ENCODE results near the gene CFTR.

The CFTR gene

DNA sequence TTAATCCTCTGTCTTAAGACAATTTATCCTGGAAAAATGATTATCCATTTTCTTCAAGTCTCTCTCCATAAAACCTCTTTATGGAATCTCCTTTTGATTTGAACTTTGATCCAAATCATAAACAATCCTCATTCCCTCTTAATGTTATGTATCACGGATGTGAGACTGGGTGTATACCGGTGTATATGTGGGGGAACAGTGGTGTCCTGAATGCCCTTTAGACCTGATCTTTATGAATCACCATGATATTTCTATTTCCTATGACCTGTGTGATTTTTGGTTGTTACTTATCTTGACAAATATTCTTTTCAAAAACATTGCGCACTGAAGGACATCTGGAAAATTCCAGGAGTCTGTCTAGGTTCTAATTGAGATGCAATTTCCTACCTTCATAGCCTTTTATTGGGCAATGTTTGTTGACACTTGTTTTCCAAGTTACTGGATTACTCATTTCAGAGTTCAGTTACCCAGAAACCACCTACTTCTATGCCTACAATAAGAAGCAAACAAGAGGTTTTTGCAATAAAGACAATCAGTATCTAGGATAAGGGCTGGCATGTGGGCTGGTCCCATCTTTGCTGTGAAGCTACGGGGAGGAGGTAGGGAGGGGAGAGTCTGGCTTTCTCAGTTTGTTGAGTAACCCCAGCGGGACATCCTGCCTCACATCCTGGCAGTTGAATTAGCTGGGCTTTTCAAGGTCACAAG, 203.0 kb downstream of the CFTR start:
- no peaks in the 10 kb centered on the region for H3K27me3 ChIP-seq (ENCODE audit: insufficient read depth, low read length, poor library complexity, severe bottlenecking)
- no peaks in the 10 kb centered on the region for H4K20me1 ChIP-seq (ENCODE audit: insufficient read depth, low read length, poor library complexity, severe bottlenecking)
- H3K9ac ChIP-seq (ENCODE audit: low read depth, low read length, poor library complexity, severe bottlenecking), result no peak overlapping the region
- H3K4me1 ChIP-seq (ENCODE audit: insufficient read depth, low read length, poor library complexity, severe bottlenecking), result peaks cover 9% of the 10 kb centered on the region
- H3K9me2 ChIP-seq (replicated peaks; ENCODE audit: low read depth, low read length), result no peaks in the 10 kb centered on the region
- TF ChIP-seq, protein P1, sequence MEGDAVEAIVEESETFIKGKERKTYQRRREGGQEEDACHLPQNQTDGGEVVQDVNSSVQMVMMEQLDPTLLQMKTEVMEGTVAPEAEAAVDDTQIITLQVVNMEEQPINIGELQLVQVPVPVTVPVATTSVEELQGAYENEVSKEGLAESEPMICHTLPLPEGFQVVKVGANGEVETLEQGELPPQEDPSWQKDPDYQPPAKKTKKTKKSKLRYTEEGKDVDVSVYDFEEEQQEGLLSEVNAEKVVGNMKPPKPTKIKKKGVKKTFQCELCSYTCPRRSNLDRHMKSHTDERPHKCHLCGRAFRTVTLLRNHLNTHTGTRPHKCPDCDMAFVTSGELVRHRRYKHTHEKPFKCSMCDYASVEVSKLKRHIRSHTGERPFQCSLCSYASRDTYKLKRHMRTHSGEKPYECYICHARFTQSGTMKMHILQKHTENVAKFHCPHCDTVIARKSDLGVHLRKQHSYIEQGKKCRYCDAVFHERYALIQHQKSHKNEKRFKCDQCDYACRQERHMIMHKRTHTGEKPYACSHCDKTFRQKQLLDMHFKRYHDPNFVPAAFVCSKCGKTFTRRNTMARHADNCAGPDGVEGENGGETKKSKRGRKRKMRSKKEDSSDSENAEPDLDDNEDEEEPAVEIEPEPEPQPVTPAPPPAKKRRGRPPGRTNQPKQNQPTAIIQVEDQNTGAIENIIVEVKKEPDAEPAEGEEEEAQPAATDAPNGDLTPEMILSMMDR (conservative IDR thresholded peaks at IDR 0.05; ENCODE audit: low read length), result no peak
- no peak for TF ChIP-seq EZH2phosphoT487 (IDR thresholded peaks at IDR 0.05; ENCODE audit: borderline replicate concordance)
- H3K4me2 ChIP-seq (ENCODE audit: low read depth, low read length, poor library complexity, severe bottlenecking), result no peak overlapping the region
- no peak overlapping the region for H2AFZ ChIP-seq (ENCODE audit: low read length)
- no peaks in the 10 kb centered on the region for H3K9me3 ChIP-seq (ENCODE audit: insufficient read depth, low read depth, low read length)
- H3K4me3 ChIP-seq (ENCODE audit: low read length, poor library complexity, severe bottlenecking), result no peak overlapping the region
- no peaks in the 10 kb centered on the region for H3K79me2 ChIP-seq (ENCODE audit: insufficient read depth, low read length)
- H3K36me3 ChIP-seq (ENCODE audit: insufficient read depth, low read length), result no peaks in the 10 kb centered on the region
- no peaks in the 10 kb centered on the region for H3F3A ChIP-seq (ENCODE audit: low read depth)

- Histone ChIP-seq H3K4me2 (ENCODE audit: low read depth, low read length, poor library complexity, severe bottlenecking) (no peak overlapping the region), H4K20me1 (ENCODE audit: insufficient read depth, low read length, poor library complexity, severe bottlenecking) (no peaks in the 10 kb centered on the region), H3K27me3 (ENCODE audit: insufficient read depth, low read length, poor library complexity, severe bottlenecking) (no peaks in the 10 kb centered on the region), H3K4me1 (ENCODE audit: insufficient read depth, low read length, poor library complexity, severe bottlenecking) (peaks cover 9% of the 10 kb centered on the region), H3K4me3 (ENCODE audit: low read length, poor library complexity, severe bottlenecking) (no peak overlapping the region), H3K9me3 (ENCODE audit: insufficient read depth, low read depth, low read length) (no peaks in the 10 kb centered on the region), H3K9me2 (replicated peaks; ENCODE audit: low read depth, low read length) (no peaks in the 10 kb centered on the region), H2AFZ (ENCODE audit: low read length) (no peak overlapping the region), H3K36me3 (ENCODE audit: insufficient read depth, low read length) (no peaks in the 10 kb centered on the region), H3K9ac (ENCODE audit: low read depth, low read length, poor library complexity, severe bottlenecking) (no peak overlapping the region), H3K79me2 (ENCODE audit: insufficient read depth, low read length) (no peaks in the 10 kb centered on the region), H3F3A (ENCODE audit: low read depth) (no peaks in the 10 kb centered on the region)
- TF ChIP-seq EZH2phosphoT487 (IDR thresholded peaks at IDR 0.05; ENCODE audit: borderline replicate concordance), result no peak
- TF ChIP-seq, protein P1 (conservative IDR thresholded peaks at IDR 0.05; ENCODE audit: low read length), result no peak
These were observed 203.8 kb downstream of the CFTR start for GRCh38 chr7:117683430-117684175.

GRCh38 chr7:117685795-117686194, 206.0 kb downstream of the CFTR start:
- peaks cover 9% of the 10 kb centered on the region for H3K4me1 ChIP-seq (ENCODE audit: insufficient read depth, low read length, poor library complexity, severe bottlenecking)
- no peaks in the 10 kb centered on the region for H3F3A ChIP-seq (ENCODE audit: low read depth)
- no peak overlapping the region for H3K4me3 ChIP-seq (ENCODE audit: low read length, poor library complexity, severe bottlenecking)
- no peaks in the 10 kb centered on the region for H3K27me3 ChIP-seq (ENCODE audit: insufficient read depth, low read length, poor library complexity, severe bottlenecking)
- H2AFZ ChIP-seq (ENCODE audit: low read length), result no peak overlapping the region
- no peak for TF ChIP-seq EZH2phosphoT487 (IDR thresholded peaks at IDR 0.05; ENCODE audit: borderline replicate concordance)
- TF ChIP-seq, protein P1 (conservative IDR thresholded peaks at IDR 0.05; ENCODE audit: low read length), result no peak
- H4K20me1 ChIP-seq (ENCODE audit: insufficient read depth, low read length, poor library complexity, severe bottlenecking), result no peaks in the 10 kb centered on the region
- H3K9me2 ChIP-seq (replicated peaks; ENCODE audit: low read depth, low read length), result no peaks in the 10 kb centered on the region
- H3K79me2 ChIP-seq (ENCODE audit: insufficient read depth, low read length), result no peaks in the 10 kb centered on the region
- no peak overlapping the region for H3K9ac ChIP-seq (ENCODE audit: low read depth, low read length, poor library complexity, severe bottlenecking)
- H3K36me3 ChIP-seq (ENCODE audit: insufficient read depth, low read length), result no peaks in the 10 kb centered on the region
- no peak overlapping the region for H3K4me2 ChIP-seq (ENCODE audit: low read depth, low read length, poor library complexity, severe bottlenecking)
- no peaks in the 10 kb centered on the region for H3K9me3 ChIP-seq (ENCODE audit: insufficient read depth, low read depth, low read length)
